Progenitor cell of endocrine pancreas (in vitro differentiated cells): ENCODE data around the gene SLC35B2. TPM values are rescaled to one million over a fixed set of nuclear protein-coding genes. Genes with fewer than 3 reads are reported as not detected.
"Not testable (repeated sequence)": the region's sequence is repeated elsewhere in the genome, so short reads cannot be mapped to it uniquely, and the experiment has no call there.

Experiments
- DNase-seq: peaks from one replicate; pipeline ENCODE4 v3.0.0; 2021; ENCODE audit warnings: low spot score; ENCODE audit not compliant: unreplicated experiment
- H3K27ac Mint-ChIP-seq: 2 replicates; pipeline ENCODE4 v1.8.0; 2021; ENCODE audit warnings: mild to moderate bottlenecking, moderate library complexity, mixed read lengths
- H3K27me3 Mint-ChIP-seq: 2 replicates; pipeline ENCODE4 v1.8.0; 2021; ENCODE audit warnings: mixed read lengths
- H3K36me3 Mint-ChIP-seq: 2 replicates; pipeline ENCODE4 v1.8.0; 2022; ENCODE audit warnings: mixed read lengths; ENCODE audit not compliant: insufficient read depth
- H3K4me1 Mint-ChIP-seq: 2 replicates; pipeline ENCODE4 v1.8.0; 2021; ENCODE audit warnings: low read depth, mixed read lengths
- H3K4me3 Mint-ChIP-seq: 2 replicates; pipeline ENCODE4 v1.8.0; 2021; ENCODE audit warnings: low read depth, mild to moderate bottlenecking, moderate library complexity, mixed read lengths
- H3K9me3 Mint-ChIP-seq: 2 replicates; pipeline ENCODE4 v1.8.0; 2021; ENCODE audit warnings: low read depth, mixed read lengths
- total RNA-seq: library from RNA; stranded (reverse); gene quantifications from 2 replicates; pipeline ENCODE4 v1.2.1, GENCODE V29; 2021
- TF ChIP-seq, protein P1 (sequence below): fragments of 200-600 bp; sonication (generic); IDR thresholded peaks from one replicate; pipeline ENCODE4 v1.5.0; 2021; ENCODE audit warnings: antibody characterized with exemption, mild to moderate bottlenecking; ENCODE audit not compliant: unreplicated experiment

The SLC35B2 gene
- total RNA-seq, 1 donor from 2014 or later: 50.3 TPM

DNA sequence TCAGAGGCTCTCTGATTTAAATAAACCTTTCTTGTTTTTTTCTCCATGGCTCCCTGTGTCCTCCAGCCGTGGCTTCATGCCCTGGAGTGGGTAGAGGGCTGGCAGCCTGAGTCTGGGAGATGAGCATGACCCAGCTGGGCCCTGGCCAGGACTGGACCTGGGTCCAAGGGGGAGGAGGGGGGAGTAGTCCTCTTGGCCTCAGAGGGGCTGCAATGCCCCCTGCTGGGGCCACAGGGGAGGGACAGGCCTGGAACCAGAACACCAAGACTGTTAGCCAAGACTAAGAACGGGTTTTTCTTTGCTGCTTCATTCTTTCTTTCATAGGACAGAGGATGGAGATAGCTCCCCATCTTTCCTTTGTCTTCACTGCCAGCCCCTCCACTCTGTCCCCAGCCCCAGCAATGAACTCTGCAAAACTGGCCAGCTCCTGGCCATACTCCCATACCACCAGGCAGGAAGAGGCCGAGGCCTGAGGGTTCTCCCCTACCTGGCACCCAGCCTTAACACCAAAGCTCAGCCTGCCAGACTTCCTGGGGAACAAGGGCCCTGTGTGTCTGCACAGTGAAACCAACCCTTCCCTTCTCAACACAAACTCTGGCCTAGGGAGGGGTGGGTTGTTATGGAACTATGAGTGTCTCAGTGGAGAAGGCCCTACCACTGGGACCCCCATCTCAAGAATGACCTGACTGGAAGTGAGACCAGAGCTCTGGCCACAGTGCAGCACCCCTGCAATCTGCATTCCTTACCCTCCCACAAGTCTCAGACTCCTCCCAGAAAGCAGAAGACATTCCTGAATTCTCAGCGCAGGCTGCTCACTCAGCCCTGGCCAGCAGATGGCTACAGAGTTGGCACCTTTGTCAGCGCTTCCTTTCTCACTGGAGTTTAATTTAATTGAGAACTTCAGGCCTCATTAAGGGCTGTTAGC lies 23.0 kb downstream of the SLC35B2 start:
- Mint-ChIP-seq H3K4me3 (no peak overlapping the region), H3K27me3 (peaks cover 7% of the 10 kb centered on the region), H3K4me1 (peaks cover 10% of the 10 kb centered on the region), H3K27ac (peak overlapping the region; percentile 37), H3K9me3 (no peaks in the 10 kb centered on the region), H3K36me3 (peaks cover 5% of the 10 kb centered on the region)
- TF ChIP-seq, protein P1, sequence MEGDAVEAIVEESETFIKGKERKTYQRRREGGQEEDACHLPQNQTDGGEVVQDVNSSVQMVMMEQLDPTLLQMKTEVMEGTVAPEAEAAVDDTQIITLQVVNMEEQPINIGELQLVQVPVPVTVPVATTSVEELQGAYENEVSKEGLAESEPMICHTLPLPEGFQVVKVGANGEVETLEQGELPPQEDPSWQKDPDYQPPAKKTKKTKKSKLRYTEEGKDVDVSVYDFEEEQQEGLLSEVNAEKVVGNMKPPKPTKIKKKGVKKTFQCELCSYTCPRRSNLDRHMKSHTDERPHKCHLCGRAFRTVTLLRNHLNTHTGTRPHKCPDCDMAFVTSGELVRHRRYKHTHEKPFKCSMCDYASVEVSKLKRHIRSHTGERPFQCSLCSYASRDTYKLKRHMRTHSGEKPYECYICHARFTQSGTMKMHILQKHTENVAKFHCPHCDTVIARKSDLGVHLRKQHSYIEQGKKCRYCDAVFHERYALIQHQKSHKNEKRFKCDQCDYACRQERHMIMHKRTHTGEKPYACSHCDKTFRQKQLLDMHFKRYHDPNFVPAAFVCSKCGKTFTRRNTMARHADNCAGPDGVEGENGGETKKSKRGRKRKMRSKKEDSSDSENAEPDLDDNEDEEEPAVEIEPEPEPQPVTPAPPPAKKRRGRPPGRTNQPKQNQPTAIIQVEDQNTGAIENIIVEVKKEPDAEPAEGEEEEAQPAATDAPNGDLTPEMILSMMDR: peak; percentile 76
- DNase-seq: peak; percentile 42

DNA sequence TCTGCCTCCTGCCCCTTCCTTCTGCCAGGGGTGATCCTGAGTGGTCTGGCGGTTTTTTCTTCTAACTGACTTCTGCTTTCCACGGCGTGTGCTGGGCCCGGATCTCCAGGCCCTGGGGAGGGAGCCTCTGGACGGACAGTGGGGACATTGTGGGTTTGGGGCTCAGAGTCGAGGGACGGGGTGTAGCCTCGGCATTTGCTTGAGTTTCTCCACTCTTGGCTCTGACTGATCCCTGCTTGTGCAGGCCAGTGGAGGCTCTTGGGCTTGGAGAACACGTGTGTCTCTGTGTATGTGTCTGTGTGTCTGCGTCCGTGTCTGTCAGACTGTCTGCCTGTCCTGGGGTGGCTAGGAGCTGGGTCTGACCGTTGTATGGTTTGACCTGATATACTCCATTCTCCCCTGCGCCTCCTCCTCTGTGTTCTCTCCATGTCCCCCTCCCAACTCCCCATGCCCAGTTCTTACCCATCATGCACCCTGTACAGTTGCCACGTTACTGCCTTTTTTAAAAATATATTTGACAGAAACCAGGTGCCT lies 23.7 kb downstream of the SLC35B2 start:
- H3K9me3 Mint-ChIP-seq: no peaks in the 10 kb centered on the region
- H3K4me1 Mint-ChIP-seq: peaks cover 10% of the 10 kb centered on the region
- H3K36me3 Mint-ChIP-seq: peaks cover 5% of the 10 kb centered on the region

DNA sequence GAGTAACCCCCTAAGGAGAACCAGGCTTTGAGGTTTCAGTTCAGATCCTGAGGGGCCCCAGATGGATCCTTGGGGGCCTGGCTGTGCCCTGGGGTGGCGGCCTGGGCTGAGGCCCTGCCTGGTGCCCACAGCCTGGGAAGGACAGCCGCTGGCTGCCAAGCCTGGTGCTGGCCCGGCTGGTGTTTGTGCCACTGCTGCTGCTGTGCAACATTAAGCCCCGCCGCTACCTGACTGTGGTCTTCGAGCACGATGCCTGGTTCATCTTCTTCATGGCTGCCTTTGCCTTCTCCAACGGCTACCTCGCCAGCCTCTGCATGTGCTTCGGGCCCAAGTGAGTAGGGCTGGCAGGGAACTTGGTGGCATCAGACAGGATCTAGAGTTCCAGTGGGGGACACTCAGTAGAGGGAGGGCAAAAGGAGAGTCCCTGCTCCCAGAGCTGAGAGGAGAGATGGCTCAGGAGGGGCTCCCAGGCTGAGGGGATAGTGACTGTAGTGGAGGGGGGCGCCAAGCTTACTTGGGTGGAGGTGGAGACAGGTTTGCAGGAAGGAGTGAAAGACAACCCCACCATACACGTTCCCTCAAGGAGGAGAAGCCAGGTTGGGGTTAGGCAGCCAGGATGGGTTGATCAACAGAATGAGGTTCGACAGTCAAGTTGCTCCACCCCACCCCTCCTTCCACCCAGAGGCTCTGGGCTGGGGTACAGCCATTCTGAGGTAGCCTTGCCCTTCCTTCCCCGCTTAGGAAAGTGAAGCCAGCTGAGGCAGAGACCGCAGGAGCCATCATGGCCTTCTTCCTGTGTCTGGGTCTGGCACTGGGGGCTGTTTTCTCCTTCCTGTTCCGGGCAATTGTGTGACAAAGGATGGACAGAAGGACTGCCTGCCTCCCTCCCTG lies 24.4 kb downstream of the SLC35B2 start:
- TF ChIP-seq, protein P1: no peak
- H3K4me3 Mint-ChIP-seq: no peak overlapping the region

More for the DNA sequence above, 23.7 kb downstream of the SLC35B2 start:
- Mint-ChIP-seq H3K27ac (peak overlapping the region; percentile 31), H3K27me3 (peaks cover 2% of the 10 kb centered on the region), H3K4me3 (no peak overlapping the region)
- no peak for DNase-seq
- TF ChIP-seq, protein P1: no peak

DNA sequence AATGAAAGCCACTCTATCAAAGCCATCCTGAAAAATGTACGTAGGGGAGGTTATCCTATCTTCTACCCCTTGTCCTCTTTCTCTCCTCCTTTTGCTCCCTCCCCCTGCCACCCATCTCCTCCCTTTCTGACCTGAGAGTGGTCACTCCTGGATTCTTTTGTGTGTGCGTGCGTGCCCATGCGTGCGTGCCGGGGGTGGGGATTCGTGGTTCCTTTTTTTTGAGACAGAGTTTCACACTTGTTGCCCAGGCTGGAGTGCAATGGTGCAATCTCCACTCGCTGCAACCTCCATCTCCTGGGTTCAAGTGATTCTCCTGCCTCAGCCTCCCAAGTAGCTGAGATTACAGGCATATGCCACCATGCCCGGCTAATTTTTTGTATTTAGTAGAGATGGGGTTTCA lies 25.9 kb downstream of the SLC35B2 start:
- H3K4me3 Mint-ChIP-seq, H3K27me3 Mint-ChIP-seq, H3K36me3 Mint-ChIP-seq, H3K27ac Mint-ChIP-seq, DNase-seq, H3K9me3 Mint-ChIP-seq: not testable (repeated sequence)
- peaks cover 11% of the 10 kb centered on the region for H3K4me1 Mint-ChIP-seq

More for the DNA sequence above, 24.4 kb downstream of the SLC35B2 start:
- peaks cover 5% of the 10 kb centered on the region for H3K36me3 Mint-ChIP-seq
- H3K27me3 Mint-ChIP-seq: no peaks in the 10 kb centered on the region
- H3K4me1 Mint-ChIP-seq: peaks cover 10% of the 10 kb centered on the region
- H3K27ac Mint-ChIP-seq: no peak overlapping the region
- DNase-seq: no peak
- H3K9me3 Mint-ChIP-seq: no peaks in the 10 kb centered on the region

DNA sequence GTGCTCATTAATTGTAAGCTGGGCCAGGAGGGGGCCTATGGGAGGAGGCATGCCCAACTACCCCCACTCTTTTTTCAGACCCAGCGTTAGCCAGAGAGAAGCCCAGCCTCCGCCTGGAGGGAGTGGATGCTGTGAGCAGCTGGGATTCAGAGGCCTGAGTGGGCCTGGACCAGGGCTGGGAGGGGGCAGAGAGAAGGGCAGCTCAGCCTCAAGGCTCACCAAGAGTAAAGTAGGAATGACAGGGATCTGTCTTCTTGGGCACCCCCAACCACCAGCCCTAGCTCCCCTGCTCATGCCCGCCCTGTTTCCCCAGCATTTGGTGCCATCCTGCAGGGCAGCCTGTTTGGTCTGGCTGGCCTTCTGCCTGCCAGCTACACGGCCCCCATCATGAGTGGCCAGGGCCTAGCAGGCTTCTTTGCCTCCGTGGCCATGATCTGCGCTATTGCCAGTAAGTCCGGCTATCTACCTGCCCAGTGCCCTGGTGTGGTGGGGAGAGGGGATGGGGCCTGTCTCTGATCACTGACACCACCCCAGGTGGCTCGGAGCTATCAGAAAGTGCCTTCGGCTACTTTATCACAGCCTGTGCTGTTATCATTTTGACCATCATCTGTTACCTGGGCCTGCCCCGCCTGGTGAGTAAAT lies 27.2 kb downstream of the SLC35B2 start:
- Mint-ChIP-seq H3K9me3 (no peaks in the 10 kb centered on the region), H3K27me3 (no peaks in the 10 kb centered on the region), H3K4me3 (no peak overlapping the region), H3K27ac (no peak overlapping the region), H3K36me3 (peaks cover 5% of the 10 kb centered on the region), H3K4me1 (peaks cover 18% of the 10 kb centered on the region)
- no peak for DNase-seq
- TF ChIP-seq, protein P1: no peak
